Hepatocyte (in vitro differentiated cells): ENCODE results near the gene XPNPEP2. TPM values are rescaled to one million over a fixed set of nuclear protein-coding genes. Genes with fewer than 3 reads are reported as not detected.

ENCODE experiments used
- DNase-seq: peaks from one replicate; pipeline ENCODE4 v3.0.0-alpha.2; 2016; ENCODE audit warnings: low spot score
- H2AFZ ChIP-seq: fragments of 200-600 bp; sonication (generic); 2 replicates; pipeline ENCODE4 v1.6.0; 2016; ENCODE audit warnings: antibody characterized with exemption, mild to moderate bottlenecking
- H3K27ac ChIP-seq: fragments of 200-600 bp; sonication (generic); 2 replicates; pipeline ENCODE4 v1.5.1; 2016; ENCODE audit warnings: mild to moderate bottlenecking
- H3K27me3 ChIP-seq: fragments of 200-600 bp; sonication (generic); 2 replicates; pipeline ENCODE4 v1.6.1; 2016
- H3K36me3 ChIP-seq: fragments of 200-600 bp; sonication (generic); replicated peaks from 2 replicates; pipeline ENCODE4 v1.5.1; 2016; ENCODE audit warnings: low read depth; ENCODE audit not compliant: insufficient read depth
- H3K4me1 ChIP-seq: fragments of 200-600 bp; sonication (generic); 2 replicates; pipeline ENCODE4 v1.5.1; 2016; ENCODE audit warnings: mild to moderate bottlenecking, moderate library complexity; ENCODE audit not compliant: insufficient read depth
- H3K4me2 ChIP-seq: fragments of 200-600 bp; sonication (generic); 2 replicates; pipeline ENCODE4 v1.6.0; 2016
- H3K4me3 ChIP-seq: fragments of 200-600 bp; sonication (generic); 2 replicates; pipeline ENCODE4 v1.5.1; 2016; ENCODE audit warnings: mild to moderate bottlenecking
- H3K79me2 ChIP-seq: fragments of 200-600 bp; sonication (generic); 2 replicates; pipeline ENCODE4 v1.6.0; 2017; ENCODE audit warnings: mild to moderate bottlenecking
- H3K9me2 ChIP-seq: fragments of 200-600 bp; sonication (generic); replicated peaks from 2 replicates; pipeline ENCODE4 v1.6.0; 2017; ENCODE audit warnings: mild to moderate bottlenecking; ENCODE audit not compliant: insufficient read depth
- H3K9me3 ChIP-seq: fragments of 200-600 bp; sonication (generic); 2 replicates; pipeline ENCODE4 v1.5.1; 2016; ENCODE audit warnings: low read depth, mild to moderate bottlenecking
- H4K20me1 ChIP-seq: fragments of 200-600 bp; sonication (generic); 2 replicates; pipeline ENCODE4 v1.6.0; 2016; ENCODE audit warnings: mild to moderate bottlenecking; ENCODE audit not compliant: insufficient read depth, poor library complexity, severe bottlenecking
- CTCF ChIP-seq: fragments of 200-600 bp; sonication (generic); IDR thresholded peaks from 2 replicates; pipeline ENCODE4 v1.5.1; 2016; ENCODE audit warnings: antibody characterized with exemption, mild to moderate bottlenecking; ENCODE audit not compliant: poor library complexity
- EZH2 ChIP-seq: fragments of 200-600 bp; sonication (generic); IDR thresholded peaks from 2 replicates; pipeline ENCODE4 v1.6.1; 2016; ENCODE audit warnings: antibody characterized with exemption, mild to moderate bottlenecking, borderline replicate concordance
- EZH2phosphoT487 ChIP-seq: fragments of 200-600 bp; sonication (generic); IDR thresholded peaks from one replicate; pipeline ENCODE4 v1.6.1; 2018; ENCODE audit warnings: antibody characterized with exemption, mild to moderate bottlenecking, low read depth, moderate library complexity; ENCODE audit not compliant: unreplicated experiment, severe bottlenecking
- WGBS: methylation state at CpG from one replicate; pipeline ENCODE4 v1.1.6; 2016; ENCODE audit warnings: low lambda C conversion rate; ENCODE audit errors: missing lambda C conversion rate; 5-methylcytosine and 5-hydroxymethylcytosine counted together
- polyA plus RNA-seq: library from polyadenylated mRNA; unstranded; fragments of >200 nt; fragmentation: Nextera tagmentation; extraction: Ambion mirVana; gene quantifications from 2 replicates; pipeline ENCODE4 v1.2.1, GENCODE V29; 2016
- total RNA-seq: library from RNA; depleted of rRNA; stranded (reverse); fragments of >200 nt; gene quantifications from 2 replicates; pipeline ENCODE4 v1.2.3, GENCODE V29; 2014

The XPNPEP2 gene
- total and polyA plus RNA-seq, 2 experiments from 2014 or later: 21.9 to 23.1 TPM

DNA sequence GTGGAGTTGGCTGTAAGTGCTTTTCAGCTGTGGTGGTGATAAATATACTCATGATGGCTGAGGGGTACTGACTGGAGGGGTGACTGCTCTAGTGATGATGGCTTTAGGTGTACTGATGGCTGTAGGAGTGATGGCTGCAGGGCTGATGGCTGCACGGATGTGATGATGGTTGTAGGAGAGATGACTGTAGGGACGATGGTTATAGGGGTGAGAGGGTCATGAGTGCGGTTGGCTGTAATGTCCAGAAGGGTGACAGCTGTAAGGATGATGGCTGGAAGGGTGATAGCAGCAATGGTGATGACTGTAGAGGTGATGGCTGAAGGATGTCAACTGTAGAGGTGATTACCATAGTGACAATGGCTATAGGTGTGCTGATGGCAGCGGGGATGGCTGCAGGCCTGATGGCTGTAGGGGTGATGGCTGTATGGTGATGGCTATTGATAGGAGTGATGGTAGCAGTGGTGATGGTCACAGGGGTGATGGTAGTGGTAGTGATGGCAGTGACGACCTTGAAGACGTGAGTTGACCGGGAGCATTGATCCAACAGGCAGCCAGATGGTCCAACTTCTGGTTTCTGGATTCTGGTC is 40.4 kb downstream of the XPNPEP2 start:
- TF ChIP-seq EZH2phosphoT487 (no peak), CTCF (no peak), EZH2 (no peak)
- Histone ChIP-seq H4K20me1 (no peaks in the 10 kb centered on the region), H3K27ac (no peak overlapping the region), H3K4me1 (peaks cover 3% of the 10 kb centered on the region), H3K4me2 (no peak overlapping the region), H3K79me2 (no peaks in the 10 kb centered on the region), H3K9me2 (no peaks in the 10 kb centered on the region), H3K4me3 (no peak overlapping the region), H3K27me3 (no peaks in the 10 kb centered on the region), H3K9me3 (no peaks in the 10 kb centered on the region), H2AFZ (no peak overlapping the region), H3K36me3 (no peaks in the 10 kb centered on the region)
- no peak for DNase-seq
- 89% methylated on average over 7 of the region's 7 CpGs for WGBS

DNA sequence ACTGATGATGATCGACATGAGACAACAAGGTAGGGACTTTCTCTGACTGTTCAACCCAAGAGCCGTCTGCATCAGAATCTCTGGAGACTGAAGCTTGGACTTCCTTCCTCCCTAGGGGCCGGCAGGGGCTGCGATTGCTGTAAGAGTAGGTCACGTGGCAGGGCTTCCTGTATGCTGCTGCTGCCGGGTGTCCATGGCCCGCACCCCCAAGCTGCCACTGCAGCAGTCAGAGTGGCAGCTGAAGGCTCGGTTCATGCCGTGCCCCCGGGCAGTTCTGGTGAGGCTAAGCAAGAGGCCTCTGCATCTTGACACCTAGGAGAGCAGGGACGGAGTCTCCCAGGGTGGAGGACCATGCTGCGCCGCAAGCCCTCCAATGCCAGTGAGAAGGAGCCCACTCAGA is 41.0 kb downstream of the XPNPEP2 start, which contains the start of gene SASH3:
TSS of gene SASH3 (plus strand) at position 203 of the 400 bp plus-strand sequence. CDS start at position 352, 149 bp downstream.
- no peak within 1 kb of the TSS for H2AFZ ChIP-seq
- WGBS: 91% methylated on average over 13 of the region's 13 CpGs

GRCh38 chrX:129780441-129781105 is 41.8 kb downstream of the XPNPEP2 start:
- no peaks in the 10 kb centered on the region for H3K27me3 ChIP-seq
- H3K4me3 ChIP-seq: no peak overlapping the region
- no peak for DNase-seq
- H3K9me2 ChIP-seq: no peaks in the 10 kb centered on the region
- no peak overlapping the region for H3K27ac ChIP-seq
- no peaks in the 10 kb centered on the region for H3K36me3 ChIP-seq
- no peaks in the 10 kb centered on the region for H3K4me1 ChIP-seq
- H3K4me2 ChIP-seq: no peak overlapping the region
- no peaks in the 10 kb centered on the region for H4K20me1 ChIP-seq
- H3K79me2 ChIP-seq: no peaks in the 10 kb centered on the region
- no peak for TF ChIP-seq CTCF
- TF ChIP-seq EZH2phosphoT487: no peak
- no peak for TF ChIP-seq EZH2
- H3K9me3 ChIP-seq: no peaks in the 10 kb centered on the region
- 93% methylated on average over 6 of the region's 6 CpGs for WGBS
- no peak overlapping the region for H2AFZ ChIP-seq

More for the DNA sequence above, 41.0 kb downstream of the XPNPEP2 start, which contains the start of gene SASH3:
- H3K27ac ChIP-seq: no peak within 1 kb of the TSS
- no peaks in the 10 kb centered on the region for H3K36me3 ChIP-seq
- no peaks in the 10 kb centered on the region for H3K9me2 ChIP-seq
- H3K79me2 ChIP-seq: no peaks in the 10 kb centered on the region
- H4K20me1 ChIP-seq: no peaks in the 10 kb centered on the region
- no peaks in the 10 kb centered on the region for H3K9me3 ChIP-seq
- DNase-seq: no peak
- no peak within 1 kb of the TSS for H3K4me3 ChIP-seq
- no peaks in the 10 kb centered on the region for H3K27me3 ChIP-seq
- TF ChIP-seq EZH2 (no peak), EZH2phosphoT487 (no peak), CTCF (no peak)
- no peak within 1 kb of the TSS for H3K4me2 ChIP-seq
- no peaks in the 10 kb centered on the region for H3K4me1 ChIP-seq
